CD4-positive, alpha-beta memory T cell (primary cell): Measurements from ENCODE around the gene TSSC4. TPM values are rescaled to one million over a fixed set of nuclear protein-coding genes. Genes with fewer than 3 reads are reported as not detected.

ENCODE experiments used
- CTCF ChIA-PET: fragments of 350-600 bp; sonication (Branson Sonifier 250); formaldehyde crosslinking; loops from one replicate; lab custom pipeline; 2021; ENCODE audit warnings: inconsistent platforms; ENCODE audit not compliant: partially characterized antibody; lab: Charles Lee
- POLR2A ChIA-PET: fragments of 350-600 bp; sonication (Branson Sonifier 250); formaldehyde crosslinking; loops from one replicate; lab custom pipeline; 2021; ENCODE audit not compliant: partially characterized antibody; lab: Charles Lee
- DNase-seq, 5 donors: peaks; one replicate each; pipeline versions ENCODE4 v3.0.0 to v3.0.0-alpha.2; 2020 to 2022; ENCODE audit warnings: mixed read lengths in 1 of 5
- H3K27ac ChIP-seq: one replicate; pipeline ENCODE4 v1.7.0; 2013; ENCODE audit warnings: low read depth, low read length
- H3K27me3 ChIP-seq: 2 replicates; pipeline ENCODE4 v1.7.0; 2013; ENCODE audit warnings: mild to moderate bottlenecking, low read length, moderate library complexity; ENCODE audit not compliant: insufficient read depth
- H3K36me3 ChIP-seq: 2 replicates; pipeline ENCODE4 v1.7.0; 2013; ENCODE audit warnings: mild to moderate bottlenecking, low read length, moderate library complexity; ENCODE audit not compliant: insufficient read depth
- H3K4me1 ChIP-seq: 2 replicates; pipeline ENCODE4 v1.7.0; 2013; ENCODE audit warnings: mild to moderate bottlenecking, low read length, moderate library complexity; ENCODE audit not compliant: insufficient read depth
- H3K4me3 ChIP-seq, 2 donors: one replicate each; pipeline ENCODE4 v1.7.0; 2013; ENCODE audit warnings: low read length in 2 of 2, mild to moderate bottlenecking in 1 of 2
- H3K9me3 ChIP-seq, 2 donors: one replicate each; pipeline ENCODE4 v1.7.0; 2013; ENCODE audit warnings: low read length in 2 of 2, control low read depth in 1 of 2; ENCODE audit not compliant: control insufficient read depth in 1 of 2
- H3K27ac Mint-ChIP-seq, 7 donors: one replicate each; pipeline ENCODE4 v1.8.0; 2020 to 2021; ENCODE audit warnings: mixed read lengths in 7 of 7, mild to moderate bottlenecking in 6 of 7, inconsistent platforms in 3 of 7, moderate library complexity in 3 of 7
- H3K27me3 Mint-ChIP-seq, 2 donors: one replicate each; pipeline ENCODE4 v1.8.0; 2020 to 2021; ENCODE audit warnings: mixed read lengths in 2 of 2
- H3K36me3 Mint-ChIP-seq, 2 donors: one replicate each; pipeline ENCODE4 v1.8.0; 2020 to 2021; ENCODE audit warnings: mixed read lengths in 2 of 2, inconsistent platforms in 1 of 2, mild to moderate bottlenecking in 1 of 2
- H3K4me1 Mint-ChIP-seq, 4 donors: one replicate each; pipeline ENCODE4 v1.8.0; 2020 to 2021; ENCODE audit warnings: mixed read lengths in 4 of 4, mild to moderate bottlenecking in 1 of 4
- H3K4me3 Mint-ChIP-seq, 8 donors: one replicate each; pipeline ENCODE4 v1.8.0; 2020 to 2021; ENCODE audit warnings: mixed read lengths in 8 of 8, mild to moderate bottlenecking in 7 of 8, moderate library complexity in 6 of 8, inconsistent platforms in 3 of 8
- H3K9me3 Mint-ChIP-seq, 8 donors: one replicate each; pipeline ENCODE4 v1.8.0; 2020 to 2021; ENCODE audit warnings: mixed read lengths in 8 of 8, mild to moderate bottlenecking in 5 of 8, inconsistent platforms in 3 of 8, moderate library complexity in 1 of 8
- intact Hi-C: fragments of 100-400 bp; cut with micrococcal nuclease; formaldehyde crosslinking; loops from one replicate; pipeline ENCODE4 v1.15.1; 2023
- polyA plus RNA-seq, 2 donors: library from polyadenylated mRNA; unstranded; fragments of 300-500 nt; fragmentation: Illumina TruSeq; gene quantifications; one replicate each; pipeline ENCODE4 v1.2.3, GENCODE V29; 2021
- total RNA-seq, 2 experiments: library from RNA; stranded (reverse); gene quantifications; one replicate each; pipeline ENCODE4 v1.2.3, GENCODE V29; 2021

The TSSC4 gene
- total and polyA plus RNA-seq, 4 experiments from 2014 or later, result 54.6 to 79.8 (median 62.2) TPM

DNA sequence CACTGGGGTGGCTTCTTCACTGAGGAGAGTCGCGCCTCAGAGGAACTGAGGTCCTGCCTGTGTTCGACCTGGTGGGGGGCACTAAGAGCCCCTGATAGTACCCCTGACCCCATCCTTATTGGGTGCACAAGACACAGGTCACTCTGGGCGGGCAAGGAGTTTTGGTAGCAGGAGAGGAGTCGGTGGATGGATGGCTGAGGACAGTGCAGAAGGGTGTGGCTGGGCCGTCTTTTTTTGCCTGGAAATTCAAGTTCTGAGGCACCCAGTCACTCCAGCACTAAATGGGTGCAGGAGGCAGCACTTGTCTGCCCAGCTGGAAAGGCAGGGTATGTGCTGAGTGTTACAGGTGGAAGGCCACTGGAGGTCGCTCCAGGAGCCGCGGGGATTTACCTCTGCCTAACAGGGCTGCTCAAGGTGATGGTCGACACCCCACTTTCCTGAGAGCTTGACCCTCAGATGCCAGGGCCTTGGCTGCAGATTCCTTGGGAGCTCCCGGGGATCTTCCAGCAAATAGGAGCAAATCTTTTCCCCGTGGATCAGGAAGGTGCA is 960 bp downstream of the TSSC4 start:
- CTCF ChIA-PET, result interaction anchor here (0.6 to 2.9 kb wide), 8 partner anchors 18 to 207 kb away, joined by 3 to 17 read pairs (median 6); partner anchors contain the start of genes C11orf21, CD81 and TSPAN32
- Mint-ChIP-seq H3K4me3 (peak overlapping the region; percentile 89 to 97 (median 94)), H3K4me1 (peaks cover 6 to 31% (median 17%) of the 10 kb centered on the region in 4 donors), H3K36me3 (peaks cover 6 to 30% of the 10 kb centered on the region in 2 donors), H3K9me3 (peaks cover 0 to 4% (median 0%) of the 10 kb centered on the region in 8 donors), H3K27ac (peak overlapping the region; percentile 57 to 100 (median 84)), H3K27me3 (peaks cover 0 to 3% of the 10 kb centered on the region in 2 donors)
- POLR2A ChIA-PET, result interaction anchor here (1.4 to 4.5 kb wide), 7 partner anchors 8 to 100 kb away, joined by 5 to 73 read pairs (median 23); partner anchors contain the start of genes C11orf21, CD81 and TSPAN32
- Histone ChIP-seq H3K4me3 (peak overlapping the region; percentile 85 to 88), H3K36me3 (peaks cover 20% of the 10 kb centered on the region), H3K9me3 (no peaks in the 10 kb centered on the region), H3K27me3 (no peaks in the 10 kb centered on the region), H3K4me1 (peaks cover 24% of the 10 kb centered on the region), H3K27ac (peak overlapping the region; percentile 86)
- DNase-seq, result no peak
- intact Hi-C loops, result no loop called here

DNA sequence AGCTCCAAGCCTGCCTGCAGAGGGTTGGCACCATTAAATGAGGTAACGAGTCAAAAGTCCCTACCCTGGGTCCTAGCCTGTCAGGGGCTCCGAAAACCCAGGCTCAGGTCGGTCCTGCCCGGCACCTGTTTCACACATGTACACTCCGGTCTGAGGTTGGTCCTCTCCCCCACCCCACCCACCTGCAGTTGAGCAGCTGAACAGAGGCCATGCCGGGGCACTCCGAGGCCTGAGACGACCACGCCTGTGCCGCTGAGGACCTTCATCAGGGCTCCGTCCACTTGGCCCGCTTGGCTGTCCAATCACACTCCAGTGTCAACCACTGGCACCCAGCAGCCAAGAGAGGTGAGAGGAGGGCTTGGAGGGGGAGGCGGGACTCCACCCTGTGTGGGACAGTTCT is 1.6 kb downstream of the TSSC4 start:
- H3K36me3 Mint-ChIP-seq, result peaks cover 2 to 25% of the 10 kb centered on the region in 2 donors
- peaks cover 0 to 3% of the 10 kb centered on the region in 2 donors for H3K27me3 Mint-ChIP-seq
- DNase-seq, result no peak
- POLR2A ChIA-PET, result interaction anchor here (1.4 to 4.5 kb wide), 3 partner anchors 24 to 101 kb away, joined by 5 to 73 read pairs (median 45); partner anchors contain the start of genes C11orf21, CD81 and TSPAN32
- Histone ChIP-seq H3K4me1 (peaks cover 24% of the 10 kb centered on the region), H3K4me3 (peak overlapping the region; percentile 85 to 88), H3K9me3 (no peaks in the 10 kb centered on the region), H3K27me3 (no peaks in the 10 kb centered on the region), H3K27ac (no peak overlapping the region), H3K36me3 (peaks cover 15% of the 10 kb centered on the region)
- peak overlapping the region in 3 of 7 donors; percentile 48 to 100 (median 51) for H3K27ac Mint-ChIP-seq
- H3K4me1 Mint-ChIP-seq, result peaks cover 6 to 31% (median 17%) of the 10 kb centered on the region in 4 donors
- peak overlapping the region; percentile 29 to 96 (median 92) for H3K4me3 Mint-ChIP-seq
- CTCF ChIA-PET, result interaction anchor here (0.6 to 2.9 kb wide), 4 partner anchors 98 to 130 kb away, joined by 3 to 13 read pairs (median 6); partner anchors contain the start of genes C11orf21 and TSPAN32
- intact Hi-C loops, result no loop called here
- peaks cover 0 to 4% (median 0%) of the 10 kb centered on the region in 8 donors for H3K9me3 Mint-ChIP-seq

DNA sequence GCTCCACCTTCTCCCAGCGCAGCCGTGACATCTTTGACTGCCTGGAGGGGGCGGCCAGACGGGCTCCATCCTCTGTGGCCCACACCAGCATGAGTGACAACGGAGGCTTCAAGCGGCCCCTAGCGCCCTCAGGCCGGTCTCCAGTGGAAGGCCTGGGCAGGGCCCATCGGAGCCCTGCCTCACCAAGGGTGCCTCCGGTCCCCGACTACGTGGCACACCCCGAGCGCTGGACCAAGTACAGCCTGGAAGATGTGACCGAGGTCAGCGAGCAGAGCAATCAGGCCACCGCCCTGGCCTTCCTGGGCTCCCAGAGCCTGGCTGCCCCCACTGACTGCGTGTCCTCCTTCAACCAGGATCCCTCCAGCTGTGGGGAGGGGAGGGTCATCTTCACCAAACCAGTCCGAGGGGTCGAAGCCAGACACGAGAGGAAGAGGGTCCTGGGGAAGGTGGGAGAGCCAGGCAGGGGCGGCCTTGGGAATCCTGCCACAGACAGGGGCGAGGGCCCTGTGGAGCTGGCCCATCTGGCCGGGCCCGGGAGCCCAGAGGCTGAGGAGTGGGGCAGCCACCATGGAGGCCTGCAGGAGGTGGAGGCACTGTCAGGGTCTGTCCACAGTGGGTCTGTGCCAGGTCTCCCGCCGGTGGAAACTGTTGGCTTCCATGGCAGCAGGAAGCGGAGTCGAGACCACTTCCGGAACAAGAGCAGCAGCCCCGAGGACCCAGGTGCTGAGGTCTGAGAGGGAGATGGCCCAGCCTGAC is 2.5 kb downstream of the TSSC4 start:
- Mint-ChIP-seq H3K27me3 (peaks cover 0 to 3% of the 10 kb centered on the region in 2 donors), H3K4me1 (peaks cover 6 to 31% (median 17%) of the 10 kb centered on the region in 4 donors), H3K9me3 (peaks cover 0 to 4% (median 0%) of the 10 kb centered on the region in 8 donors), H3K4me3 (peak overlapping the region in 7 of 8 donors; percentile 24 to 96 (median 43)), H3K27ac (no peak overlapping the region), H3K36me3 (peaks cover 0 to 20% of the 10 kb centered on the region in 2 donors)
- H3K9me3 ChIP-seq, result no peaks in the 10 kb centered on the region
- DNase-seq, result no peak
- H3K36me3 ChIP-seq, result peaks cover 15% of the 10 kb centered on the region
- H3K27ac ChIP-seq, result no peak overlapping the region
- H3K4me3 ChIP-seq, result no peak overlapping the region
- POLR2A ChIA-PET, result interaction anchor here (0.5 to 3.0 kb wide), 3 partner anchors 51 to 98 kb away, joined by 3 to 9 read pairs (median 5); no protein-coding TSS in a partner anchor
- CTCF ChIA-PET, result no interaction called here
- H3K4me1 ChIP-seq, result peaks cover 24% of the 10 kb centered on the region
- no peaks in the 10 kb centered on the region for H3K27me3 ChIP-seq
- intact Hi-C loops, result no loop called here

DNA sequence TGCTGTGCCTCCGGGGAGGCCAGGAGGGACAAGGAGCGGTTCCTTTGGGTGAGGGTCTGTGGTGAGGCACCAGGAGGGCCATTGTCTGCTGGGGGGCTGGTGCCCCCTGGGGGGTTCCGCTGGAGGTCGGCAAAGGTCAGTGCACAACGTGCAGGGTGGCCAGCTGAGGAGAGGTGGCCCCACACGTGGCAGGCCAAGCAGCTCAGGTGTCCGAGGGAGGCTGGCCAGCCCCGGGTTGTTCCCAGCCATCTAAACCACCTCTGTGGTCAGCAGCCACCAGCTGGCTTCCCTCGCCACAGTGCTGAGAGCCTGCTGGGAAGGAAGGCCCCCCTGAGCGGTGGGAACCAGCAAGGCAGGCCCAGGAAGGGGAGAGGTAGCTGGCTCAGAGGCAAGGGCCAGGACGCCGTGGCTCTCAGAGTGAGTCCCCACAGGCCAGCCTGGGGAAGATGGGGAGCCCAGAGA is 4.2 kb downstream of the TSSC4 start:
- peaks cover 3 to 24% (median 17%) of the 10 kb centered on the region in 4 donors for H3K4me1 Mint-ChIP-seq
- Histone ChIP-seq H3K9me3 (no peaks in the 10 kb centered on the region), H3K27me3 (no peaks in the 10 kb centered on the region), H3K4me3 (no peak overlapping the region), H3K36me3 (peaks cover 15% of the 10 kb centered on the region), H3K27ac (no peak overlapping the region), H3K4me1 (peaks cover 15% of the 10 kb centered on the region)
- peak overlapping the region in 2 of 7 donors; percentile 11 to 70 for H3K27ac Mint-ChIP-seq
- peaks cover 0 to 20% of the 10 kb centered on the region in 2 donors for H3K36me3 Mint-ChIP-seq
- H3K9me3 Mint-ChIP-seq, result peaks cover 0 to 4% (median 0%) of the 10 kb centered on the region in 8 donors
- intact Hi-C loops, result no loop called here
- ChIA-PET CTCF (no interaction called here), POLR2A (interaction anchor here (3.0 kb wide), 1 partner anchor 100 kb away, joined by 9 read pairs; no protein-coding TSS in a partner anchor)
- DNase-seq, result no peak
- H3K4me3 Mint-ChIP-seq, result no peak overlapping the region
- peaks cover 0 to 3% of the 10 kb centered on the region in 2 donors for H3K27me3 Mint-ChIP-seq

DNA sequence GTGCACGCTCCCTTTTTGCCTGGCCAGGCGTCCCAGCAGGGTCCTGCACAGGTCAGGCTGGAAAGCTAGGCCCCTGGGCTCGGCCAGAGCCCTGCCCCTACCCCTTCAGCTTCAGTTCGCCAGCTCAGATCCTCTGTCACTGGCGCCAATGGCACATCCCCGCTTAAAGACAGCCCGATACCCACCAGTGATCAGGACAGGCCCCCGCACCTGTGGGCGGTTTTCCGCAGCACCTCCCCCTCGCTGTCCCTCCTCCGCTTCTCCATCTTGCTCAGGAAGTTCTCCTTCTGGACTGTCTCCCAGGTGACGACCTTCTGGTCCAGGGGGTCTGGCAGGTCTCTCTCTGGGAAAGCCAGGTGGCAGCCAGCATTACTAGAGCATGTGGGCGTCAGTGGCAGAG is 5.9 kb downstream of the TSSC4 start:
- H3K27ac ChIP-seq, result no peak overlapping the region
- Mint-ChIP-seq H3K36me3 (peaks cover 0 to 13% of the 10 kb centered on the region in 2 donors), H3K4me3 (peak overlapping the region in 1 of 8 donors; percentile 30), H3K4me1 (peaks cover 1 to 12% (median 8%) of the 10 kb centered on the region in 4 donors), H3K27me3 (no peaks in the 10 kb centered on the region), H3K9me3 (no peaks in the 10 kb centered on the region), H3K27ac (no peak overlapping the region)
- no peak for DNase-seq
- H3K9me3 ChIP-seq, result no peaks in the 10 kb centered on the region
- H3K36me3 ChIP-seq, result peaks cover 15% of the 10 kb centered on the region
- peaks cover 10% of the 10 kb centered on the region for H3K4me1 ChIP-seq
- ChIA-PET CTCF (interaction anchor here (1.3 kb wide), 1 partner anchor 125 kb away, joined by 3 read pairs; no protein-coding TSS in a partner anchor), POLR2A (no interaction called here)
- H3K4me3 ChIP-seq, result no peak overlapping the region
- intact Hi-C loops, result no loop called here
- H3K27me3 ChIP-seq, result no peaks in the 10 kb centered on the region

DNA sequence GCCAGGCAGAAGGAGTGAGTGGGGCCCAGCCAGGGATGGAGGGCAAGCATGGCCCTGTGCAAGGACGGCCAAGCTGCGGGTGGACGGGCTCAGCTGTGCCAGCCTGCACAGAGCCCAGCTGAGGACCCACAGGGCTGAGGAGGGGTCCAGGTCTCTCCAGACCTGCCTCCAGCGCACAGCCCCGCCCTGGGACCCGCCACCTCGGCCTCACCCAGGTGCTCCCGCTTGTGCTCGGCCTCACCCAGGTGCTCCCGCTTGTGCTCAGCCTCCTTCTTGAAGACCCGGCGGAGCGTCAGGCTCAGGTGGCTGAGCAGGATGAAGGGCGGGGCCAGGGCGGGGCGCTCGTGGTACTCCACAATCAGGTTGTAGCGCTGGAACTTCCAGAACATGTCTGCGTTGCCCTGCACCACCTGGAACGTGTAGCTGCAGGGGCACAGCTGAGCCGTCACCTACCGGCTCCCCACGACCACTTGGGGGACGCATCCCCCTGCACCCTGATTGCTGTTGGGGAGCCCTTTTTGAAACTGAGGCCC is 6.4 kb downstream of the TSSC4 start:
- H3K4me3 ChIP-seq, result no peak overlapping the region
- peaks cover 0 to 11% of the 10 kb centered on the region in 2 donors for H3K36me3 Mint-ChIP-seq
- no peaks in the 10 kb centered on the region for H3K9me3 ChIP-seq
- peaks cover 15% of the 10 kb centered on the region for H3K36me3 ChIP-seq
- DNase-seq, result no peak
- peaks cover 1 to 8% (median 6%) of the 10 kb centered on the region in 4 donors for H3K4me1 Mint-ChIP-seq
- POLR2A ChIA-PET, result no interaction called here
- H3K27ac Mint-ChIP-seq, result no peak overlapping the region
- no peak overlapping the region for H3K27ac ChIP-seq
- no peaks in the 10 kb centered on the region for H3K27me3 Mint-ChIP-seq
- H3K4me3 Mint-ChIP-seq, result no peak overlapping the region
- no peaks in the 10 kb centered on the region for H3K9me3 Mint-ChIP-seq
- intact Hi-C loops, result no loop called here
- peaks cover 5% of the 10 kb centered on the region for H3K4me1 ChIP-seq
- CTCF ChIA-PET, result no interaction called here
- no peaks in the 10 kb centered on the region for H3K27me3 ChIP-seq
